Heart left ventricle (tissue), 16 donors: Measurements from ENCODE around the gene CNOT9. TPM values are rescaled to one million over a fixed set of nuclear protein-coding genes. Genes with fewer than 3 reads are reported as not detected.

ENCODE experiments used
- ATAC-seq, 4 donors: fragments of 200-7000 bp; cut with Tn5 transposase; one replicate each; pipeline ENCODE4 v1.9.1; 2020 to 2022; ENCODE audit warnings: moderate library complexity in 4 of 4, mild to moderate bottlenecking in 3 of 4, moderate number of reproducible peaks in 1 of 4
- DNase-seq, 5 donors: peaks; one replicate each; pipeline ENCODE4 v3.0.0-alpha.2; 2020
- H3K27ac ChIP-seq, 12 donors: fragments of 200-600 bp; sonication (generic) in 4 of 12; one replicate each; pipeline versions ENCODE4 v1.5.0 to v1.8.0; 2016 to 2022; ENCODE audit warnings: mild to moderate bottlenecking in 2 of 12
- H3K27me3 ChIP-seq, 9 donors: fragments of 200-600 bp; sonication (generic) in 2 of 9; one replicate each; pipeline versions ENCODE4 v1.5.1 to v1.8.0; 2016 to 2022; ENCODE audit warnings: mild to moderate bottlenecking in 3 of 9
- H3K36me3 ChIP-seq, 9 donors: fragments of 200-600 bp; sonication (generic) in 2 of 9; one replicate each; pipeline versions ENCODE4 v1.5.0 to v1.8.0; 2018 to 2022; ENCODE audit warnings: mild to moderate bottlenecking in 2 of 9
- H3K4me1 ChIP-seq, 12 donors: fragments of 200-600 bp; sonication (generic) in 4 of 12; one replicate each; pipeline versions ENCODE4 v1.5.0 to v1.8.0; 2016 to 2022; ENCODE audit warnings: mild to moderate bottlenecking in 3 of 12
- H3K4me3 ChIP-seq, 12 donors: fragments of 200-600 bp; sonication (generic) in 4 of 12; one replicate each; pipeline versions ENCODE4 v1.5.0 to v1.8.0; 2017 to 2022; ENCODE audit warnings: mild to moderate bottlenecking in 9 of 12, moderate library complexity in 4 of 12
- H3K9me3 ChIP-seq, 12 donors: fragments of 200-600 bp; sonication (generic) in 4 of 12; one replicate each; pipeline versions ENCODE4 v1.5.0 to v1.8.0; 2016 to 2022; ENCODE audit warnings: mild to moderate bottlenecking in 1 of 12
- POLR2A ChIP-seq, 2 donors: fragments of 450-650 bp; IDR thresholded peaks; one replicate each; pipeline ENCODE4 v1.6.1; 2017; ENCODE audit warnings: antibody characterized with exemption in 2 of 2, mild to moderate bottlenecking in 2 of 2, moderate library complexity in 2 of 2
- WGBS, 4 donors: extraction: QIAGEN DNeasy Blood & Tissue Kit in 2 of 4; methylation state at CpG; one replicate each; pipeline versions ENCODE4 v1.1.5 to v1.1.7; 2013 to 2018; 5-methylcytosine and 5-hydroxymethylcytosine counted together
- intact Hi-C, 10 donors: fragments of 100-400 bp; cut with DNase I; formaldehyde crosslinking; loops; one replicate each; pipeline versions ENCODE4 v1.11.1 to v1.14.2; 2022
- polyA plus RNA-seq, 2 donors: library from polyadenylated mRNA; stranded (reverse); fragments of 200-250 nt; gene quantifications; one replicate each; pipeline ENCODE4 v1.2.3, GENCODE V29; 2013
- total RNA-seq, 9 donors: library from RNA; depleted of rRNA in 2 of 9; stranded (reverse); fragments of >200 nt in 2 of 9; fragmentation: NEBNext Ultra II Directional in 3 of 9; extraction: Animal tissue kit (Norgen Biotek cat#: 25700) in 3 of 9; gene quantifications; one replicate each; pipeline versions ENCODE4 v1.1.0 to v1.2.4, GENCODE V29; 2016 to 2023
- TF ChIP-seq, protein P1 (sequence below), 12 donors: fragments of 200-600 bp; sonication (generic) in 4 of 12; IDR thresholded peaks; one replicate each; pipeline versions ENCODE4 v1.5.0 to v1.8.0; 2018 to 2022; ENCODE audit warnings: antibody characterized with exemption in 12 of 12, mild to moderate bottlenecking in 5 of 12
- donor health status: ischemic (EF 13 %, LVEDD 7.1; RV severe dilation, severe dysfunction).
- donor health status: healthy with polysubstance abuse.
- donor health status: DM: no; HTN: yes; CAD: no.
- donor health status: DM: no; HTN: no; CAD: no.
- donor health status: ischemic (EF 25% LVEDD 6.9; RV normal size, moderate dysfunction).
- donor health status: ischemic (EF 25% LVEDD 5.7; RV mildly dilated, moderate dysfunction).
- donor health status: healthy.
- donor health status: DM: yes; HTN: yes; CAD: no.
- donor health status: ischemic (EF 35%, LVEDD 5.7; RV mildly dilated, moderate dysfunction).
- donor health status: nonischemic (EF 11% LVEDD 7.7; RV severe dilation, severe dysfunction).
- donor health status: DM: yes; HTN: yes; CAD: no.
- donor health status: PGD.
- donor health status: ischemic (EF 29% LVEDD 5.4; RV normal size, mild dysfunction).
- donor health status: nonischemic (EF 23%, LVEDD 6.1; RV moderate dilation, normal function).

The CNOT9 gene
- total and polyA plus RNA-seq, 11 donors, result 12.2 to 34.8 (median 23.1) TPM

DNA sequence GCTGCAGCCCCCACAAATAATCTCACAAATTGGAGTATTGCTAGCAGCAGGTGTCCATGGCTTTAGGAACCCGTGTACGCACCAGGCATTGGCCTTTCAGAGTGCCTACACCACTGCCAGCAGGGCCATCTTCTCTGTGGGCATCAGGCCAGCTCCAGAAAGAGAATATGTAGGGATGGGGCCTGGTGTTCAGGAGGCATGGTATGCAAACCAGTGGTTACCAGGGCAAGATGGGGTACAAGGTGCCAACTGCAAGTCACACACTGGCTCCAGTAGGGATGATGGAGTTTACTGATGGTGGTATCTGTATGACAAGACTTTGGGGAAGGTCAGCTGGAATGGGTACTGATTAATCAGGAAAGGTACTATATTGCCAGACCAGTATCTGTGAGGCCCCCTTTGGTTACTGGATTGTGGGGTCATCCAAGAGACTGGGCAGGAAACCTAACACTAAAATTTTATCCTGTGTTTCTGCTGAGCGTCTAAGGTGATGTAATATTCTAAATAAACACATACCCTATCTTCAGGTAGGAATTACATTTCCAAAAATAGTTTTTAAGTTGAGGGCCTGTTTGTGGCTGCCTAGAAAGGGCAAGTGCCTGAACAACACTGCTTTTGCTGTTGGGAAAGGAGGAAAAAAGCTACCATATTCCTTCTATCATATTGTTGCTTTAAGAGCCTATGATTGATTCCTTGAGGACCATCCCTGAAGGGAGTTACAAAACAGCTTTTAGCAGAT is 9.0 kb downstream of the CNOT9 start:
- Histone ChIP-seq H3K9me3 (no peaks in the 10 kb centered on the region), H3K36me3 (peaks cover 0 to 67% (median 51%) of the 10 kb centered on the region in 9 donors), H3K4me3 (no peak overlapping the region), H3K27me3 (no peaks in the 10 kb centered on the region), H3K4me1 (peaks cover 0 to 34% (median 18%) of the 10 kb centered on the region in 12 donors), H3K27ac (peak overlapping the region; percentile 22 to 90 (median 72))
- 50 to 76% (median 67%) methylated on average over 3 of the region's 3 CpGs for WGBS, 4 donors
- TF ChIP-seq, protein P1, sequence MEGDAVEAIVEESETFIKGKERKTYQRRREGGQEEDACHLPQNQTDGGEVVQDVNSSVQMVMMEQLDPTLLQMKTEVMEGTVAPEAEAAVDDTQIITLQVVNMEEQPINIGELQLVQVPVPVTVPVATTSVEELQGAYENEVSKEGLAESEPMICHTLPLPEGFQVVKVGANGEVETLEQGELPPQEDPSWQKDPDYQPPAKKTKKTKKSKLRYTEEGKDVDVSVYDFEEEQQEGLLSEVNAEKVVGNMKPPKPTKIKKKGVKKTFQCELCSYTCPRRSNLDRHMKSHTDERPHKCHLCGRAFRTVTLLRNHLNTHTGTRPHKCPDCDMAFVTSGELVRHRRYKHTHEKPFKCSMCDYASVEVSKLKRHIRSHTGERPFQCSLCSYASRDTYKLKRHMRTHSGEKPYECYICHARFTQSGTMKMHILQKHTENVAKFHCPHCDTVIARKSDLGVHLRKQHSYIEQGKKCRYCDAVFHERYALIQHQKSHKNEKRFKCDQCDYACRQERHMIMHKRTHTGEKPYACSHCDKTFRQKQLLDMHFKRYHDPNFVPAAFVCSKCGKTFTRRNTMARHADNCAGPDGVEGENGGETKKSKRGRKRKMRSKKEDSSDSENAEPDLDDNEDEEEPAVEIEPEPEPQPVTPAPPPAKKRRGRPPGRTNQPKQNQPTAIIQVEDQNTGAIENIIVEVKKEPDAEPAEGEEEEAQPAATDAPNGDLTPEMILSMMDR (IDR thresholded peaks at IDR 0.05), result no peak
- intact Hi-C loops, result loop anchor here in 2 of 10 donors (10.0 kb wide), 2 partner anchors 77 to 293 kb away; partner anchors contain the start of genes BCS1L (in 1 of the 2) and ZNF142 (in 1 of the 2)
- ATAC-seq (peak; percentile 70 to 88 (median 80)), DNase-seq (peak in 2 of 5 donors; percentile 13 to 34)

DNA sequence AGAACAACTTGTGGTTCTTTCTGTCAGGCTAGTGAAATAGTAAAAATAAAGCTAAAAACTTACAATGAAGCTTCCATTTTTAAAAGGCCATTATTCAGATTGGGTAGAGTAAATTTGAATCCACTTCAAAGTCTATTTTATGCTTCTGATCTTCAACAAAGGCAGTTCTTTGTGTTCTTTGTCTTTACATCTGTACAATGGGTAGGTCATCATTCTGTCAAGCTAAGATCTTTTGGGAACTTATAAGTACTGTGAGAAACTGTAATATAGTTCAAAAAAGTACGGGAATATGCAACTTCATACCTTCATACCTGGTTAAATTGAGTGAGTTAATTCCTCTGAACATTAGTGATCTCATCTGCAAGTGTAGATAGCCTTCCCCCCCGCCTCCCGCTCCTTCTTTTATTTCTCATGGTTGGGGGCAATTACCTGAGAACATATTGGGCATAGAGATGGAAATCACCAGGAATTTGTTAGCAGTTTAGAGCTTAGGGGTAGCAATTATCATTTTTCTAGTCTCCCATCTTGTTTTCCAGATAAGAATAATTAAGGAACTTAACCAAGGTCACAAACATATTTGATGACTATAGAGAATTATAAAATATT is 9.7 kb downstream of the CNOT9 start:
- Histone ChIP-seq H3K27ac (peak overlapping the region in 10 of 12 donors; percentile 49 to 90 (median 77)), H3K36me3 (peaks cover 0 to 67% (median 52%) of the 10 kb centered on the region in 9 donors), H3K27me3 (no peaks in the 10 kb centered on the region), H3K4me3 (no peak overlapping the region), H3K4me1 (peaks cover 0 to 33% (median 15%) of the 10 kb centered on the region in 12 donors), H3K9me3 (no peaks in the 10 kb centered on the region)
- TF ChIP-seq, protein P1 (IDR thresholded peaks at IDR 0.05), result no peak
- TF ChIP-seq POLR2A (IDR thresholded peaks at IDR 0.05), result no peak
- WGBS, 4 donors, result 94 to 99% (median 96%) methylated on average over 3 of the region's 3 CpGs
- ATAC-seq, result no peak
- intact Hi-C loops, result loop anchor here in 2 of 10 donors (10.0 kb wide), 2 partner anchors 76 to 294 kb away; partner anchors contain the start of genes BCS1L (in 1 of the 2) and ZNF142 (in 1 of the 2)
- no peak for DNase-seq

DNA sequence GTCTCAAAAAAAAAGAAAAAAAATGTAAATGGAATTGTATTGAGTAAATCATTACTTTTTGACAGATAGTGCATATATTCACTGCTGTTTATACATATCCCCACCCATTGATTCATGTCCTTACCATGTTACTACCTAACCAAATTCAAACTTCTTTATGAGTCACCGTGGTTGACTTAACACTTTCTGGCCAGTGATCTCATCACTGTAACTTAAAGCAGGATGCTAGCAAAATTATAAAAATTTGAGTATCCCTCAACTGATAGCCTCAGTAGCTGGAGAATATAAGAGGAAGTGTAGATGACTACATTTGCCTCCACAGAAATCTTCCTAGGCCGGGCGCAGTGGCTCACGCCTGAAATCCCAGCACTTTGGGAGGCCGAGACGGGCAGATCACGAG is 13.4 kb downstream of the CNOT9 start:
- no peak overlapping the region for H3K4me3 ChIP-seq
- DNase-seq, result no peak
- H3K4me1 ChIP-seq, result peaks cover 0 to 22% (median 7%) of the 10 kb centered on the region in 12 donors
- TF ChIP-seq POLR2A (IDR thresholded peaks at IDR 0.05), result no peak
- TF ChIP-seq, protein P1 (IDR thresholded peaks at IDR 0.05), result no peak
- H3K36me3 ChIP-seq, result peaks cover 0 to 79% (median 68%) of the 10 kb centered on the region in 9 donors
- no peaks in the 10 kb centered on the region for H3K9me3 ChIP-seq
- no peak overlapping the region for H3K27ac ChIP-seq
- no peaks in the 10 kb centered on the region for H3K27me3 ChIP-seq
- WGBS, 4 donors, result 87 to 97% (median 95%) methylated on average over 7 of the region's 7 CpGs
- no peak for ATAC-seq
- intact Hi-C loops, result no loop called here
